HEK293 (cell line): Measurements from ENCODE around the gene PHLPP2.
"Not testable (repeated sequence)": the region's sequence is repeated elsewhere in the genome, so short reads cannot be mapped to it uniquely, and the experiment has no call there.

Experiments
- CTCF ChIA-PET: fragments of 350-600 bp; formaldehyde crosslinking; extraction: SDS; loops from one replicate; lab custom pipeline; 2021; ENCODE audit warnings: antibody characterized with exemption; lab: Yijun Ruan, JAX
- POLR2A ChIA-PET: fragments of 300-600 bp; formaldehyde crosslinking; extraction: SDS; loops from one replicate; lab custom pipeline; 2020; ENCODE audit warnings: antibody characterized with exemption, inconsistent platforms; lab: Yijun Ruan, JAX
- H3K27ac ChIP-seq: fragments of 200-500 bp; sonication (Bioruptor generic); 2 replicates; pipeline ENCODE4 v1.5.1; 2014; ENCODE audit warnings: low read depth, low read length, control low read depth, inconsistent platforms; ENCODE audit errors: extremely low read depth
- H3K36me3 ChIP-seq, 2 experiments: fragments of 200-500 bp in 1 of 2; sonication (Bioruptor generic) in 1 of 2; 1 replicate in 1 of 2; 2 replicates in 1 of 2; pipeline ENCODE4 v1.5.1; 2014 to 2017; ENCODE audit warnings: inconsistent platforms in 2 of 2, low read length in 2 of 2; ENCODE audit not compliant: control insufficient read depth in 2 of 2, insufficient read depth in 1 of 2
- H3K4me1 ChIP-seq: fragments of 200-500 bp; sonication (Bioruptor generic); 2 replicates; pipeline ENCODE4 v1.5.1; 2014; ENCODE audit warnings: mild to moderate bottlenecking, low read length, inconsistent platforms; ENCODE audit not compliant: control insufficient read depth, insufficient read depth
- H3K4me3 ChIP-seq: 2 replicates; pipeline ENCODE4 v1.5.1; 2011; ENCODE audit warnings: low read depth, mild to moderate bottlenecking, control low read depth, low read length, moderate library complexity
- H3K9me3 ChIP-seq: fragments of 200-500 bp; sonication (Bioruptor generic); 2 replicates; pipeline ENCODE4 v1.5.1; 2014; ENCODE audit warnings: low read depth, low read length, inconsistent platforms; ENCODE audit not compliant: control insufficient read depth, insufficient read depth
- FEZF1 ChIP-seq: fragments of 450-650 bp; formaldehyde crosslinking; IDR thresholded peaks from 2 replicates; pipeline ENCODE4 v1.5.1; 2016; ENCODE audit warnings: missing biosample characterization, missing genetic modification characterization
- IKZF3 ChIP-seq: fragments of 450-650 bp; IDR thresholded peaks from 2 replicates; pipeline ENCODE4 v1.5.0; 2018; ENCODE audit warnings: missing biosample characterization, mild to moderate bottlenecking, missing genetic modification characterization, moderate library complexity
- SP3 ChIP-seq: fragments of 450-650 bp; formaldehyde crosslinking; IDR thresholded peaks from 2 replicates; pipeline ENCODE4 v1.5.1; 2016; ENCODE audit warnings: missing biosample characterization, missing genetic modification characterization
- ZBTB7A ChIP-seq: fragments of 450-650 bp; formaldehyde crosslinking; IDR thresholded peaks from 2 replicates; pipeline ENCODE4 v1.5.1; 2016; ENCODE audit warnings: low read depth, missing biosample characterization, missing genetic modification characterization
- ZFP3 ChIP-seq: fragments of 450-650 bp; formaldehyde crosslinking; IDR thresholded peaks from 2 replicates; pipeline ENCODE4 v1.5.1; 2016; ENCODE audit warnings: low read depth, missing biosample characterization, missing genetic modification characterization
- ZNF146 ChIP-seq: fragments of 450-650 bp; formaldehyde crosslinking; IDR thresholded peaks from 2 replicates; pipeline ENCODE4 v1.5.1; 2016; ENCODE audit warnings: missing biosample characterization, missing genetic modification characterization
- ZNF202 ChIP-seq: fragments of 450-650 bp; formaldehyde crosslinking; IDR thresholded peaks from 2 replicates; pipeline ENCODE4 v1.5.1; 2016; ENCODE audit warnings: missing biosample characterization, missing genetic modification characterization, borderline replicate concordance
- ZNF239 ChIP-seq: fragments of 450-650 bp; formaldehyde crosslinking; IDR thresholded peaks from 2 replicates; pipeline ENCODE4 v1.5.1; 2016; ENCODE audit warnings: missing biosample characterization, missing genetic modification characterization
- ZNF311 ChIP-seq: fragments of 450-650 bp; formaldehyde crosslinking; IDR thresholded peaks from 2 replicates; pipeline ENCODE4 v1.5.1; 2017; ENCODE audit warnings: missing biosample characterization, missing genetic modification characterization, borderline replicate concordance
- ZNF707 ChIP-seq: fragments of 450-650 bp; formaldehyde crosslinking; IDR thresholded peaks from 2 replicates; pipeline ENCODE4 v1.5.1; 2016; ENCODE audit warnings: missing biosample characterization, missing genetic modification characterization
- TF ChIP-seq, protein P1 (sequence below): fragments of 450-650 bp; formaldehyde crosslinking; IDR thresholded peaks from 2 replicates; pipeline ENCODE4 v1.5.1; 2016; ENCODE audit warnings: missing biosample characterization, missing genetic modification characterization
- TF ChIP-seq, protein P2 (sequence below): fragments of 450-650 bp; formaldehyde crosslinking; IDR thresholded peaks from 2 replicates; pipeline ENCODE4 v1.5.1; 2016; ENCODE audit warnings: missing biosample characterization, missing genetic modification characterization
- TF ChIP-seq, protein P3 (sequence below): fragments of 450-650 bp; formaldehyde crosslinking; conservative IDR thresholded peaks from 2 replicates; pipeline ENCODE4 v1.5.1; 2016; ENCODE audit warnings: low read depth, missing biosample characterization, missing genetic modification characterization

The PHLPP2 gene

GRCh38 chr16:71687861-71688260, 36.6 kb downstream of the PHLPP2 start:
- no peaks in the 10 kb centered on the region for H3K9me3 ChIP-seq
- H3K4me3 ChIP-seq: no peak overlapping the region
- H3K4me1 ChIP-seq: no peaks in the 10 kb centered on the region
- TF ChIP-seq, protein P1, sequence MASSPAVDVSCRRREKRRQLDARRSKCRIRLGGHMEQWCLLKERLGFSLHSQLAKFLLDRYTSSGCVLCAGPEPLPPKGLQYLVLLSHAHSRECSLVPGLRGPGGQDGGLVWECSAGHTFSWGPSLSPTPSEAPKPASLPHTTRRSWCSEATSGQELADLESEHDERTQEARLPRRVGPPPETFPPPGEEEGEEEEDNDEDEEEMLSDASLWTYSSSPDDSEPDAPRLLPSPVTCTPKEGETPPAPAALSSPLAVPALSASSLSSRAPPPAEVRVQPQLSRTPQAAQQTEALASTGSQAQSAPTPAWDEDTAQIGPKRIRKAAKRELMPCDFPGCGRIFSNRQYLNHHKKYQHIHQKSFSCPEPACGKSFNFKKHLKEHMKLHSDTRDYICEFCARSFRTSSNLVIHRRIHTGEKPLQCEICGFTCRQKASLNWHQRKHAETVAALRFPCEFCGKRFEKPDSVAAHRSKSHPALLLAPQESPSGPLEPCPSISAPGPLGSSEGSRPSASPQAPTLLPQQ: no peak
- TF ChIP-seq IKZF3 (tag by site-specific recombination) (no peak), ZNF311 (tag by site-specific recombination) (no peak), ZNF146 (tag by site-specific recombination) (no peak), ZBTB7A (tag by site-specific recombination) (no peak), ZNF707 (no peak), ZNF202 (tag by site-specific recombination) (no peak), ZNF239 (tag by site-specific recombination) (no peak), FEZF1 (tag by site-specific recombination) (no peak), ZFP3 (tag by site-specific recombination) (no peak)
- TF ChIP-seq, protein P2, sequence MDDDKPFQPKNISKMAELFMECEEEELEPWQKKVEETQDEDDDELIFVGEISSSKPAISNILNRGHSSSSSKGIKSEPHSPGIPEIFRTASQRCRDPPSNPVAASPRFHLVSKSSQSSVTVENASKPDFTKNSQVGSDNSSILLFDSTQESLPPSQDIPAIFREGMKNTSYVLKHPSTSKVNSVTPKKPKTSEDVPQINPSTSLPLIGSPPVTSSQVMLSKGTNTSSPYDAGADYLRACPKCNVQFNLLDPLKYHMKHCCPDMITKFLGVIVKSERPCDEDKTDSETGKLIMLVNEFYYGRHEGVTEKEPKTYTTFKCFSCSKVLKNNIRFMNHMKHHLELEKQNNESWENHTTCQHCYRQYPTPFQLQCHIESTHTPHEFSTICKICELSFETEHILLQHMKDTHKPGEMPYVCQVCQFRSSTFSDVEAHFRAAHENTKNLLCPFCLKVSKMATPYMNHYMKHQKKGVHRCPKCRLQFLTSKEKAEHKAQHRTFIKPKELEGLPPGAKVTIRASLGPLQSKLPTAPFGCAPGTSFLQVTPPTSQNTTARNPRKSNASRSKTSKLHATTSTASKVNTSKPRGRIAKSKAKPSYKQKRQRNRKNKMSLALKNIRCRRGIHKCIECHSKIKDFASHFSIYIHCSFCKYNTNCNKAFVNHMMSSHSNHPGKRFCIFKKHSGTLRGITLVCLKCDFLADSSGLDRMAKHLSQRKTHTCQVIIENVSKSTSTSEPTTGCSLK (tag by site-specific recombination): no peak
- POLR2A ChIA-PET: no interaction called here
- CTCF ChIA-PET: interaction anchor here (0.6 kb wide), 1 partner anchor 19 kb away, joined by 3 read pairs; no protein-coding TSS in a partner anchor
- H3K36me3 ChIP-seq: peaks cover 19 to 56% of the 10 kb centered on the region in 2 experiments
- no peak overlapping the region for H3K27ac ChIP-seq

DNA sequence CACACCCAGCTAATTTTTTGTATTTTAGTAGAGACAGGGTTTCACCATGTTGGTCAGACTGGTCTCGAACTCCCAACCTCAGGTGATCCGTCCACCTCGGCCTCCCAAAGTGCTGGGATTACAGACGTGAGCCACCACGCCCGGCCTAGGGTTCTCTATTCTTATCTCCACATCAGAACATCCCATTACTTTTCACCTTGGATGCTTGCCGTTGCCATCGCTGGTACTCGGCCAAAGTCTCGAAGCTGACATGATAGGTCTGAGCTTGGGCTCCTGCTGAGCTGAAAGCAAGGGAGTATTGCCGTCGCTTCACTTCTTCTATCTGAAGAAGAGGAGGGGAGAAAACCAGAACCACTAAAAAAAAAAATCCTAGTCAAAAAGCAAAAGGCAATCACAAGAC, 40.2 kb downstream of the PHLPP2 start:
- POLR2A ChIA-PET: not testable (repeated sequence)
- peaks cover 22 to 65% of the 10 kb centered on the region in 2 experiments for H3K36me3 ChIP-seq
- CTCF ChIA-PET: interaction anchor here (0.6 kb wide), 1 partner anchor 77 kb away, joined by 3 read pairs; no protein-coding TSS in a partner anchor

DNA sequence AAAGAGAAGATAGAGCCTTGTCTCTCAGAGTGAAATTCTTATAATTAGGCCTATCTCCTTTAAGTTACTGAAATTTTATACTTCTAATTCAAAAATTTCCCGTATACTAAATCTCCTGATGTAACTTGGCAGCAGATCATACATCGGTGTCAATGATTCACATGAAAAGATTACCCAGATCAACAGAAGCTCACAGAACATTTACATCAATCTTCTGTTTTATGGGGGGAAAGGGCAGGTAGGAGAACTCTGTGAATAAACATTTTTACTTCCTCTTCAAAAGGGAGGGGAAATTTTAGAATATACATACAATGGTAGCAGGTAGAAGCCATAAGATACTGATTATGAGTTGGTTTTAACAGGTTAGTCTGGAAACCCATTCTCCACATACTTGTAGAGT, 43.1 kb downstream of the PHLPP2 start:
- no peaks in the 10 kb centered on the region for H3K9me3 ChIP-seq
- POLR2A ChIA-PET: no interaction called here
- TF ChIP-seq SP3 (tag by site-specific recombination): no peak
- TF ChIP-seq, protein P3, sequence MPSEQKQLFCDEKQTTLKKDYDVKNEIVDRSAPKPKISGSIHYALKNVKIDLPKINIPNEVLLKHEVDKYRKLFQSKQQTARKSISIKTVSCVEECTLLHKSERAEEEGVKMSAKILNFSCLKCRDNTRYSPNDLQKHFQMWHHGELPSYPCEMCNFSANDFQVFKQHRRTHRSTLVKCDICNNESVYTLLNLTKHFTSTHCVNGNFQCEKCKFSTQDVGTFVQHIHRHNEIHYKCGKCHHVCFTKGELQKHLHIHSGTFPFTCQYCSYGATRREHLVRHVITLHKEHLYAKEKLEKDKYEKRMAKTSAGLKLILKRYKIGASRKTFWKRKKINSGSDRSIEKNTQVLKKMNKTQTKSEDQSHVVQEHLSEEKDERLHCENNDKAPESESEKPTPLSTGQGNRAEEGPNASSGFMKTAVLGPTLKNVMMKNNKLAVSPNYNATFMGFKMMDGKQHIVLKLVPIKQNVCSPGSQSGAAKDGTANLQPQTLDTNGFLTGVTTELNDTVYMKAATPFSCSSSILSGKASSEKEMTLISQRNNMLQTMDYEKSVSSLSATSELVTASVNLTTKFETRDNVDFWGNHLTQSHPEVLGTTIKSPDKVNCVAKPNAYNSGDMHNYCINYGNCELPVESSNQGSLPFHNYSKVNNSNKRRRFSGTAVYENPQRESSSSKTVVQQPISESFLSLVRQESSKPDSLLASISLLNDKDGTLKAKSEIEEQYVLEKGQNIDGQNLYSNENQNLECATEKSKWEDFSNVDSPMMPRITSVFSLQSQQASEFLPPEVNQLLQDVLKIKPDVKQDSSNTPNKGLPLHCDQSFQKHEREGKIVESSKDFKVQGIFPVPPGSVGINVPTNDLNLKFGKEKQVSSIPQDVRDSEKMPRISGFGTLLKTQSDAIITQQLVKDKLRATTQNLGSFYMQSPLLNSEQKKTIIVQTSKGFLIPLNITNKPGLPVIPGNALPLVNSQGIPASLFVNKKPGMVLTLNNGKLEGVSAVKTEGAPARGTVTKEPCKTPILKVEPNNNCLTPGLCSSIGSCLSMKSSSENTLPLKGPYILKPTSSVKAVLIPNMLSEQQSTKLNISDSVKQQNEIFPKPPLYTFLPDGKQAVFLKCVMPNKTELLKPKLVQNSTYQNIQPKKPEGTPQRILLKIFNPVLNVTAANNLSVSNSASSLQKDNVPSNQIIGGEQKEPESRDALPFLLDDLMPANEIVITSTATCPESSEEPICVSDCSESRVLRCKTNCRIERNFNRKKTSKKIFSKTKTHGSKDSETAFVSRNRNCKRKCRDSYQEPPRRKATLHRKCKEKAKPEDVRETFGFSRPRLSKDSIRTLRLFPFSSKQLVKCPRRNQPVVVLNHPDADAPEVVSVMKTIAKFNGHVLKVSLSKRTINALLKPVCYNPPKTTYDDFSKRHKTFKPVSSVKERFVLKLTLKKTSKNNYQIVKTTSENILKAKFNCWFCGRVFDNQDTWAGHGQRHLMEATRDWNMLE (tag by site-specific recombination): no peak
- TF ChIP-seq, all 188 proteins: peak for 0
- Histone ChIP-seq H3K27ac (no peak overlapping the region), H3K36me3 (peaks cover 32 to 72% of the 10 kb centered on the region in 2 experiments), H3K4me1 (no peaks in the 10 kb centered on the region), H3K4me3 (no peak overlapping the region)
- CTCF ChIA-PET: no interaction called here

More for the DNA sequence above, 40.2 kb downstream of the PHLPP2 start:
- not testable (repeated sequence) for H3K4me1 ChIP-seq, H3K9me3 ChIP-seq, H3K27ac ChIP-seq, H3K4me3 ChIP-seq
